ENCODE measurements around the gene RNPEPL1.

DNA sequence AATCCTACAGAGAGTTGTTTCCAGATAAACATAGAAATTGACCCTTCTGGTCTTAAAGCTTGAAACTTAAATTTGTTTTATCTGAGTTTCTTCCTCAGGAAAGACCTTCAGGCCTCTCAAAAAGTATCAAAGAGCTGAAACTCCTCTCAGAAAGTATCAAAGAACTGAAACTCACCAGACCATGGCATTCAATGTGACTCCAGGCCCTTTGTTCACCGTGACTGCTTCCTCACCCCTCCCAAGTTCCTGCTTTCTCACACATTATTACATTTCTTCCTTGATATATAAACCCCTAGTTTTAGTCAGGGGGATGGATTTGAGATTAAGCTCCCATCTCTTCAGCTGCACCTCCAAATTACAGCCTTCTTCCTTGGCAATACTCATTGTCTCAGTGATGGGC lies 16.5 kb upstream of the RNPEPL1 start:
- TF ChIP-seq, protein P1, sequence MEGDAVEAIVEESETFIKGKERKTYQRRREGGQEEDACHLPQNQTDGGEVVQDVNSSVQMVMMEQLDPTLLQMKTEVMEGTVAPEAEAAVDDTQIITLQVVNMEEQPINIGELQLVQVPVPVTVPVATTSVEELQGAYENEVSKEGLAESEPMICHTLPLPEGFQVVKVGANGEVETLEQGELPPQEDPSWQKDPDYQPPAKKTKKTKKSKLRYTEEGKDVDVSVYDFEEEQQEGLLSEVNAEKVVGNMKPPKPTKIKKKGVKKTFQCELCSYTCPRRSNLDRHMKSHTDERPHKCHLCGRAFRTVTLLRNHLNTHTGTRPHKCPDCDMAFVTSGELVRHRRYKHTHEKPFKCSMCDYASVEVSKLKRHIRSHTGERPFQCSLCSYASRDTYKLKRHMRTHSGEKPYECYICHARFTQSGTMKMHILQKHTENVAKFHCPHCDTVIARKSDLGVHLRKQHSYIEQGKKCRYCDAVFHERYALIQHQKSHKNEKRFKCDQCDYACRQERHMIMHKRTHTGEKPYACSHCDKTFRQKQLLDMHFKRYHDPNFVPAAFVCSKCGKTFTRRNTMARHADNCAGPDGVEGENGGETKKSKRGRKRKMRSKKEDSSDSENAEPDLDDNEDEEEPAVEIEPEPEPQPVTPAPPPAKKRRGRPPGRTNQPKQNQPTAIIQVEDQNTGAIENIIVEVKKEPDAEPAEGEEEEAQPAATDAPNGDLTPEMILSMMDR (IDR thresholded peaks at IDR 0.05; ENCODE audit: insufficient read depth, low read length, poor library complexity, severe bottlenecking) = no peak
- no peak for TF ChIP-seq EZH2phosphoT487 (conservative IDR thresholded peaks at IDR 0.05; ENCODE audit: low read length)
